ENCODE measurements around the gene WWOX. TPM values are rescaled to one million over a fixed set of nuclear protein-coding genes. Genes with fewer than 3 reads are reported as not detected.

WWOX gene
- total RNA-seq, 6 experiments from 2014 or later: 0.46 to 3.4 (median 1.3) TPM

GRCh38 chr16:78738557-78738956 is 639.1 kb downstream of the WWOX start:
- Mint-ChIP-seq H3K36me3 (ENCODE audit: low read depth) (no peaks in the 10 kb centered on the region), H3K4me3 (no peak overlapping the region), H3K4me1 (ENCODE audit: low read depth) (no peaks in the 10 kb centered on the region), H3K27me3 (ENCODE audit: insufficient read depth) (no peaks in the 10 kb centered on the region; the same call in 1 of the 2 replicates), H3K9me3 (peaks cover 76% of the 10 kb centered on the region), H3K27ac (no peak overlapping the region)
- no peak for TF ChIP-seq CTCF (IDR thresholded peaks at IDR 0.05)
- no peak for DNase-seq

DNA sequence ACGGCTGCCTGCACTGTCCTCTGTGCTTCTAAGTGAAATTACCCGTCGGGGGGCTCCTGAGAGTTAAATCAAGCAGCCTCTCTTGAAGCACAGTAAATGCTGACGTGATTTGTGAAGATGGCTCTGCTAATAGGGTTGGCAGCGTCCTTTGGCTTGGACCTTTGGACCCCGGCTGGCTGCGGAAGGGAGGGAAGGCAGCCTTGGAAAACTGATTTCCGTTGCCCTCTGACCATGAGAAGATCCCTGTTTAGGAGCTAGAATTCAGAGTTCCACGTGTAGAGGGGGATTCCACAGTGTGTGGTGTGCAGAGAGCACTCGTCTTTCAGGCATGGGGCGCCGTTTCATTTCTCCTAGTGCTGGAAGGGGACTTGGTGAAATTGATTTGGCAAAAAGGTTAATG is 640.8 kb downstream of the WWOX start:
- Mint-ChIP-seq H3K27me3 (ENCODE audit: insufficient read depth) (no peaks in the 10 kb centered on the region; the same call in 1 of the 2 replicates), H3K4me3 (no peak overlapping the region), H3K36me3 (ENCODE audit: low read depth) (no peaks in the 10 kb centered on the region), H3K9me3 (peaks cover 75% of the 10 kb centered on the region), H3K4me1 (ENCODE audit: low read depth) (no peaks in the 10 kb centered on the region), H3K27ac (no peak overlapping the region)
- TF ChIP-seq CTCF (IDR thresholded peaks at IDR 0.05): no peak
- DNase-seq: no peak

DNA sequence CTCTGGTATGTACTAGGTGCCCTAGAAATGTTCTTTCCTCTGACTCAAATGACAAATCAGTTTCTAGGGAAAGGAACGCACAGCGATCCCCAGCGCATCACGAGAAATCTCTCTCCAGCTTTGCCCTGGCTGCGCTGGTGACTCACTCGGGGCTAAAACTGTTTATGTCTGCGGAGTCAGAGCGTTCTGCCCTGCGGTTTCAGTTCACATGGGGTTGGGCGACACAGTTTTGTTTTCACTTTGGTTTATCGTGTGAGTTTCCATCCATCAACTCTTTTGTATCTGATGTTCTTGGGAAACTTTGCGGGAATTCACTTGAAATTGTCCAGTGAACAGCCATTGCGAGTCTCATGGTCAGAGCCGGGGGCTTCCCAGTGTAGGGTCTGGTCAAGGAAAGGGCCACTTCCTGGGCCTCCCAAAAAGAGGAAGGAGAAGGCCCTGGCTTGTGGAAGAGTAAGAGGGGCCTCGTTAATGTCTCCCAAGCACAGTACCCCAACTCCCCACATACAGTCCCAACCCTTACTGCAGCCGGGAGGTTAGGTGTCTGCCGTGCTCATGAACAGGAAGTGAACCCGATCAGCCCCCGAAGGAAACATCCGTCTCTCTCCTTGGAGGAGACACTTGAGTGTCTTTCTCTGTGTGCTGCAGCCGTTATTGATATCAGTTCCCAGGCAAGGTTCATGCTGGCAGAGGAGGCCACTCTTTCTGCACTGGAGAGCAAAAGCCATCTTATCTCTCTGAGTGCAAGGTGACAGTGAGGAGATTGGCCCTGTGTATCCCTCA is 643.2 kb downstream of the WWOX start:
- Mint-ChIP-seq H3K4me3 (no peak overlapping the region; the same call in 1 of the 2 replicates), H3K9me3 (peaks cover 75% of the 10 kb centered on the region), H3K36me3 (ENCODE audit: low read depth) (no peaks in the 10 kb centered on the region), H3K27me3 (ENCODE audit: insufficient read depth) (peaks cover 2% of the 10 kb centered on the region; the same call in 1 of the 2 replicates), H3K4me1 (ENCODE audit: low read depth) (no peaks in the 10 kb centered on the region), H3K27ac (no peak overlapping the region)
- TF ChIP-seq CTCF (IDR thresholded peaks at IDR 0.05): no peak
- no peak for DNase-seq

GRCh38 chr16:78743556-78743955 is 644.1 kb downstream of the WWOX start:
- peaks cover 2% of the 10 kb centered on the region; the same call in 1 of the 2 replicates for H3K27me3 Mint-ChIP-seq (ENCODE audit: insufficient read depth)
- no peak overlapping the region for H3K4me3 Mint-ChIP-seq
- no peaks in the 10 kb centered on the region for H3K36me3 Mint-ChIP-seq (ENCODE audit: low read depth)
- H3K4me1 Mint-ChIP-seq (ENCODE audit: low read depth): no peaks in the 10 kb centered on the region
- H3K27ac Mint-ChIP-seq: no peak overlapping the region
- DNase-seq: no peak
- no peak for TF ChIP-seq CTCF (IDR thresholded peaks at IDR 0.05)
- H3K9me3 Mint-ChIP-seq: peaks cover 83% of the 10 kb centered on the region

- Mint-ChIP-seq H3K4me1 (ENCODE audit: low read depth) (no peaks in the 10 kb centered on the region), H3K27me3 (ENCODE audit: insufficient read depth) (peaks cover 2% of the 10 kb centered on the region; the same call in 1 of the 2 replicates), H3K4me3 (no peak overlapping the region), H3K27ac (no peak overlapping the region), H3K9me3 (peaks cover 85% of the 10 kb centered on the region), H3K36me3 (ENCODE audit: low read depth) (no peaks in the 10 kb centered on the region)
- TF ChIP-seq CTCF (IDR thresholded peaks at IDR 0.05): no peak
- DNase-seq: no peak
Measured at GRCh38 chr16:78744099-78744498, 644.6 kb downstream of the WWOX start.
